Heart left ventricle (tissue), 16 donors: ENCODE results near the gene SYNE3. TPM values are rescaled to one million over a fixed set of nuclear protein-coding genes. Genes with fewer than 3 reads are reported as not detected.

Experiments used
- ATAC-seq, 4 donors: fragments of 200-7000 bp; cut with Tn5 transposase; one replicate each; pipeline ENCODE4 v1.9.1; 2020 to 2022; ENCODE audit warnings: moderate library complexity in 4 of 4, mild to moderate bottlenecking in 3 of 4, moderate number of reproducible peaks in 1 of 4
- DNase-seq, 5 donors: peaks; one replicate each; pipeline ENCODE4 v3.0.0-alpha.2; 2020
- H3K27ac ChIP-seq, 12 donors: fragments of 200-600 bp; sonication (generic) in 4 of 12; one replicate each; pipeline versions ENCODE4 v1.5.0 to v1.8.0; 2016 to 2022; ENCODE audit warnings: mild to moderate bottlenecking in 2 of 12
- H3K27me3 ChIP-seq, 9 donors: fragments of 200-600 bp; sonication (generic) in 2 of 9; one replicate each; pipeline versions ENCODE4 v1.5.1 to v1.8.0; 2016 to 2022; ENCODE audit warnings: mild to moderate bottlenecking in 3 of 9
- H3K36me3 ChIP-seq, 9 donors: fragments of 200-600 bp; sonication (generic) in 2 of 9; one replicate each; pipeline versions ENCODE4 v1.5.0 to v1.8.0; 2018 to 2022; ENCODE audit warnings: mild to moderate bottlenecking in 2 of 9
- H3K4me1 ChIP-seq, 12 donors: fragments of 200-600 bp; sonication (generic) in 4 of 12; one replicate each; pipeline versions ENCODE4 v1.5.0 to v1.8.0; 2016 to 2022; ENCODE audit warnings: mild to moderate bottlenecking in 3 of 12
- H3K4me3 ChIP-seq, 12 donors: fragments of 200-600 bp; sonication (generic) in 4 of 12; one replicate each; pipeline versions ENCODE4 v1.5.0 to v1.8.0; 2017 to 2022; ENCODE audit warnings: mild to moderate bottlenecking in 9 of 12, moderate library complexity in 4 of 12
- H3K9me3 ChIP-seq, 12 donors: fragments of 200-600 bp; sonication (generic) in 4 of 12; one replicate each; pipeline versions ENCODE4 v1.5.0 to v1.8.0; 2016 to 2022; ENCODE audit warnings: mild to moderate bottlenecking in 1 of 12
- POLR2A ChIP-seq, 2 donors: fragments of 450-650 bp; IDR thresholded peaks; one replicate each; pipeline ENCODE4 v1.6.1; 2017; ENCODE audit warnings: antibody characterized with exemption in 2 of 2, mild to moderate bottlenecking in 2 of 2, moderate library complexity in 2 of 2
- WGBS, 4 donors: extraction: QIAGEN DNeasy Blood & Tissue Kit in 2 of 4; methylation state at CpG; one replicate each; pipeline versions ENCODE4 v1.1.5 to v1.1.7; 2013 to 2018; 5-methylcytosine and 5-hydroxymethylcytosine counted together
- intact Hi-C, 10 donors: fragments of 100-400 bp; cut with DNase I; formaldehyde crosslinking; loops; one replicate each; pipeline versions ENCODE4 v1.11.1 to v1.14.2; 2022
- polyA plus RNA-seq, 2 donors: library from polyadenylated mRNA; stranded (reverse); fragments of 200-250 nt; gene quantifications; one replicate each; pipeline ENCODE4 v1.2.3, GENCODE V29; 2013
- total RNA-seq, 9 donors: library from RNA; depleted of rRNA in 2 of 9; stranded (reverse); fragments of >200 nt in 2 of 9; fragmentation: NEBNext Ultra II Directional in 3 of 9; extraction: Animal tissue kit (Norgen Biotek cat#: 25700) in 3 of 9; gene quantifications; one replicate each; pipeline versions ENCODE4 v1.1.0 to v1.2.4, GENCODE V29; 2016 to 2023
- TF ChIP-seq, protein P1 (sequence below), 12 donors: fragments of 200-600 bp; sonication (generic) in 4 of 12; IDR thresholded peaks; one replicate each; pipeline versions ENCODE4 v1.5.0 to v1.8.0; 2018 to 2022; ENCODE audit warnings: antibody characterized with exemption in 12 of 12, mild to moderate bottlenecking in 5 of 12
- donor health status: ischemic (EF 13 %, LVEDD 7.1; RV severe dilation, severe dysfunction).
- donor health status: healthy with polysubstance abuse.
- donor health status: DM: no; HTN: yes; CAD: no.
- donor health status: DM: no; HTN: no; CAD: no.
- donor health status: ischemic (EF 25% LVEDD 6.9; RV normal size, moderate dysfunction).
- donor health status: ischemic (EF 25% LVEDD 5.7; RV mildly dilated, moderate dysfunction).
- donor health status: healthy.
- donor health status: DM: yes; HTN: yes; CAD: no.
- donor health status: ischemic (EF 35%, LVEDD 5.7; RV mildly dilated, moderate dysfunction).
- donor health status: nonischemic (EF 11% LVEDD 7.7; RV severe dilation, severe dysfunction).
- donor health status: DM: yes; HTN: yes; CAD: no.
- donor health status: PGD.
- donor health status: ischemic (EF 29% LVEDD 5.4; RV normal size, mild dysfunction).
- donor health status: nonischemic (EF 23%, LVEDD 6.1; RV moderate dilation, normal function).

The SYNE3 gene
- total and polyA plus RNA-seq, 11 donors: 3.1 to 16.9 (median 8.0) TPM

DNA sequence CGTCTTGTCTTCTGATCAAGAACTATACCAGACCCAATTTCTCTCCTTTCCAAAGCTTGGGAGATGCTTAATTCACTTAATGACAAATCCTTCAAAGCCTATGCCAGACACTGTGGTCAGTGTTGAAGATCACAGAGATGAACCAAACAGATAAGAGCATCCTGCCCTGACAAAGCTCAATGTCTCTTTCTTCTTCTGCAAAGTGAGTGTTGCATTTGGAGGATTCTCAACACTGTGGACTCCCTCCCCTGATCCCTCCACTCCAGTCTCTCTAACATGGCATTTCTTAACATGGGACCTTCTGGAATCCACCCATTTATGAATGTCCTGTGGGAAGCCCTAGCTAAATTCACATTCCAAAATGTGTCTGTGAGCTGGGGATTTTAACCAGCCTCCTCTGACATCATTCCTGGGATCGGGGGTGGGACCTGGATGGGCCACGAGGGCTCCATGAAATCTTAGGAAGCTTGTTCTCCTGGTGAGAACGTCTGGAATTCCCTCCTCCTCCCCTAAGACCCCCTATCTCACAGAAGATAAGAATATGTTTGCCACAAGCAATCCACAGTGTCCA is 20.3 kb downstream of the SYNE3 start:
- peaks cover 0 to 15% (median 0%) of the 10 kb centered on the region in 9 donors for H3K36me3 ChIP-seq
- DNase-seq: no peak
- H3K4me1 ChIP-seq: peaks cover 0 to 74% (median 49%) of the 10 kb centered on the region in 12 donors
- H3K27me3 ChIP-seq: no peaks in the 10 kb centered on the region
- no peak overlapping the region for H3K4me3 ChIP-seq
- ATAC-seq: no peak
- 47 to 67% (median 52%) methylated on average over 4 of the region's 4 CpGs for WGBS, 4 donors
- H3K27ac ChIP-seq: peak overlapping the region in 9 of 12 donors; percentile 16 to 83 (median 36)
- TF ChIP-seq POLR2A (IDR thresholded peaks at IDR 0.05): no peak
- TF ChIP-seq, protein P1, sequence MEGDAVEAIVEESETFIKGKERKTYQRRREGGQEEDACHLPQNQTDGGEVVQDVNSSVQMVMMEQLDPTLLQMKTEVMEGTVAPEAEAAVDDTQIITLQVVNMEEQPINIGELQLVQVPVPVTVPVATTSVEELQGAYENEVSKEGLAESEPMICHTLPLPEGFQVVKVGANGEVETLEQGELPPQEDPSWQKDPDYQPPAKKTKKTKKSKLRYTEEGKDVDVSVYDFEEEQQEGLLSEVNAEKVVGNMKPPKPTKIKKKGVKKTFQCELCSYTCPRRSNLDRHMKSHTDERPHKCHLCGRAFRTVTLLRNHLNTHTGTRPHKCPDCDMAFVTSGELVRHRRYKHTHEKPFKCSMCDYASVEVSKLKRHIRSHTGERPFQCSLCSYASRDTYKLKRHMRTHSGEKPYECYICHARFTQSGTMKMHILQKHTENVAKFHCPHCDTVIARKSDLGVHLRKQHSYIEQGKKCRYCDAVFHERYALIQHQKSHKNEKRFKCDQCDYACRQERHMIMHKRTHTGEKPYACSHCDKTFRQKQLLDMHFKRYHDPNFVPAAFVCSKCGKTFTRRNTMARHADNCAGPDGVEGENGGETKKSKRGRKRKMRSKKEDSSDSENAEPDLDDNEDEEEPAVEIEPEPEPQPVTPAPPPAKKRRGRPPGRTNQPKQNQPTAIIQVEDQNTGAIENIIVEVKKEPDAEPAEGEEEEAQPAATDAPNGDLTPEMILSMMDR (IDR thresholded peaks at IDR 0.05): no peak
- H3K9me3 ChIP-seq: no peaks in the 10 kb centered on the region
- intact Hi-C loops: loop anchor here in 1 of 10 donors (5.0 kb wide), 1 partner anchor 39 kb away; no protein-coding TSS in a partner anchor

DNA sequence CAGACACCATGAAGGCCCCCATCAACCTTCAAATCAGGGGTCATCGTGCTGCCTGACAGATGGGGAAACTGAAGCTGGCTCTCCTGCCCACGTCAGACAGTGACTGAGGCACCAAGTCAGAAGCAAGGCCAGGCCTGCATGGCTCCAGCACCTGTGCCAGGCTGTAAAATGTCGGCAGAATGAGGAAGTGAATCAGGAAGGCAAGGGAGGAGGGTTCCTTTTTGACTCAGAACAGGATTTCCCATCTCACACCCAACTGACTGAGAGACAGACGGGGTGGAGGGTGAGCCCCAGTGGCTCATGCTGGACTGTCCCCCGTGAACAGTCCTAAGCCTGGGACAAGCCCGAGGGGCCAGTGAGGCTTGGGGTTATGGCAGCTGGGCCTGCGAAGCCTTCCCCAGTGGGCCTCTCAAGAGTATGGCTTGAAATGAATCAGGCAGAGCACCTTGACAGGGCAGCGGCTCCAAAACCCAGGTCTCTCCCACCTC is 20.9 kb downstream of the SYNE3 start:
- Histone ChIP-seq H3K27me3 (no peaks in the 10 kb centered on the region), H3K9me3 (no peaks in the 10 kb centered on the region), H3K4me1 (peaks cover 0 to 74% (median 48%) of the 10 kb centered on the region in 12 donors), H3K36me3 (peaks cover 0 to 11% (median 0%) of the 10 kb centered on the region in 9 donors), H3K27ac (peak overlapping the region in 8 of 12 donors; percentile 16 to 83 (median 36)), H3K4me3 (no peak overlapping the region)
- TF ChIP-seq POLR2A (IDR thresholded peaks at IDR 0.05): no peak
- TF ChIP-seq, protein P1 (IDR thresholded peaks at IDR 0.05): no peak
- peak in 1 of 5 donors; percentile 57 for DNase-seq
- peak in 3 of 4 donors; percentile 14 to 53 (median 25) for ATAC-seq
- WGBS, 4 donors: 68 to 85% (median 80%) methylated on average over 5 to 8 of the region's 8 CpGs
- intact Hi-C loops: loop anchor here in 1 of 10 donors (5.0 kb wide), 1 partner anchor 38 kb away; no protein-coding TSS in a partner anchor

DNA sequence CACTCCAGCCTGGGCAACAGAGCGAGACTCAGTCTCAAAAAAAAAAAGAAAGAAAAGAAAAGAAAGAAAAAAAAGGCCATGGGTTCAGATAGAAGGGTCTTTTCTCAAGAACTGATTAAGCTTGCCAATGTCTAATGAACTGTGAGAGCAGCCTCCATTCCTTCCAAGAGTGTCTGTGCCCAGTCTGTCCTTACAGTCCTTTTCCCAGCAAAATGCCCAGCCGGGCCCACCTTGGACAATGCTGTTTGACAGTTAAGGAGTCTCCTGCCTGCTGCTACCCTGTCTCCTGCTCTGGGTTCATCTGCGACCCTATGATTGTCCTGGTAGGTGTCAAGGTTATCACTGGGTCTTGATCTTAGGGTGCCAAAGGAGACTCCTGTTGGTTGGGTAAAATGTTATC is 21.4 kb downstream of the SYNE3 start:
- Histone ChIP-seq H3K4me3 (no peak overlapping the region), H3K4me1 (peaks cover 0 to 74% (median 51%) of the 10 kb centered on the region in 12 donors), H3K27me3 (no peaks in the 10 kb centered on the region), H3K9me3 (no peaks in the 10 kb centered on the region), H3K27ac (peak overlapping the region in 4 of 12 donors; percentile 14 to 83 (median 38)), H3K36me3 (peaks cover 0 to 6% (median 0%) of the 10 kb centered on the region in 9 donors)
- WGBS, 4 donors: 91 to 96% (median 94%) methylated on average over 3 of the region's 3 CpGs
- TF ChIP-seq, protein P1 (IDR thresholded peaks at IDR 0.05): no peak
- TF ChIP-seq POLR2A (IDR thresholded peaks at IDR 0.05): no peak
- ATAC-seq: no peak
- intact Hi-C loops: loop anchor here in 1 of 10 donors (5.0 kb wide), 1 partner anchor 38 kb away; no protein-coding TSS in a partner anchor
- no peak for DNase-seq

DNA sequence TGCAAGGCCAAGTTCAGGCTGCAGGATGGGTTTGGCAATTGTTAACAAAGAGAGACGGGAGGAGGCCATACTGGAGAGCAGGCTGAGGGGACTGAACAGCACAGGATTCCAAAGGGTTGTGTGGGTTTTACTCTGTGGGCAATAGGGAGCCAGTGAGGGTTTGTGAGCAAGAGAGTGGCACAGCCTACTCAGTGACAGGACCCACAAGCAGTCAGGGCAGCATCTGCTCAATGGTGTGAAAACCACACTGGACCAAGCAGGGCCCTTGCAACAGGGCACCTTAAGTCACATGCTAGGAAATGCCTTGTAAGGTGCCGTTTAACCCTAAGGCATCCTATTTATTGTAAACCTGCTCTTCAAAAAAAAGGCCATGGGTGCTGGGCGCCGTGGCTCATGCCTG is 22.0 kb downstream of the SYNE3 start:
- peaks cover 0 to 74% (median 54%) of the 10 kb centered on the region in 12 donors for H3K4me1 ChIP-seq
- whole genome bisulfite sequencing, 4 donors: 94 to 98% (median 96%) methylated on average over 4 of the region's 4 CpGs
- intact Hi-C loops: no loop called here

More for the DNA sequence above, 22.0 kb downstream of the SYNE3 start:
- no peak overlapping the region for H3K27ac ChIP-seq
- DNase-seq (no peak), ATAC-seq (no peak)
- H3K27me3 ChIP-seq: no peaks in the 10 kb centered on the region
- TF ChIP-seq, protein P1 (IDR thresholded peaks at IDR 0.05): no peak
- TF ChIP-seq POLR2A (IDR thresholded peaks at IDR 0.05): no peak
- H3K36me3 ChIP-seq: peaks cover 0 to 5% (median 0%) of the 10 kb centered on the region in 9 donors
- no peaks in the 10 kb centered on the region for H3K9me3 ChIP-seq
- no peak overlapping the region for H3K4me3 ChIP-seq
